ENCODE results near the gene GOLGA1.

Gene GOLGA1

DNA sequence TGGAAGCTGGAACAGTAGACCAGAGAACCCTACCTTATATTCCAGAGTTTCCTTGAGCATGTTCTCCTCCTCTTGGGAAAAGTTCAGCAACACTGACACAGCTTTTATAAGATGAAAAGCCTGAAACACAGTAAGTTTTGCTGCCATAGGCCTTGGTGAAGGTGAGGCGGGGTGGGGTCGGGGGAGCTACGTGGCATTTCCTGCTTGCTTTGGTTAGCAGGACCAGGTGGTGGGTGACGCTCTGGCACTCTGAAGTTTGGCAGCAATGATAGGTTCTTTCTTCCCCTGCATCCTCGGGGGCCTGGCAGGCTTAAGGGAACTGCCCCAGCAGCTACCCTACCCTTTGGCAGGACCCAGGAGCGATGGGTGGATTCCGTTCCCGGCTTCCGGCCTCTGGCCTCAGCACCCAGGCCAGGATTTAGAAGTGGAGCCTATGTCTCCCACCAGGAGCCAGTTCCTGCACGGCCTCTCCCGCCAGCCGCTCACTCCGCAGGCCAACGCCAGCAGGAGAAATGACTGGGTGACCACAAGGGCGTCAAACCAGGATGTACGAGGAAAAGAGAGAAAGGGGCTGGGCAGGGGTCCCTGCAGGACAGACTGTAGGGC is 59.6 kb downstream of the GOLGA1 start:
- DNase-seq = no peak

- no peak for DNase-seq
Observed at GRCh38 chr9:124880501-124880900, 60.4 kb downstream of the GOLGA1 start.

- DNase-seq = no peak
Observed at GRCh38 chr9:124879226-124879625, 61.7 kb downstream of the GOLGA1 start.

GRCh38 chr9:124878518-124878917 is 62.4 kb downstream of the GOLGA1 start:
- DNase-seq = no peak

DNA sequence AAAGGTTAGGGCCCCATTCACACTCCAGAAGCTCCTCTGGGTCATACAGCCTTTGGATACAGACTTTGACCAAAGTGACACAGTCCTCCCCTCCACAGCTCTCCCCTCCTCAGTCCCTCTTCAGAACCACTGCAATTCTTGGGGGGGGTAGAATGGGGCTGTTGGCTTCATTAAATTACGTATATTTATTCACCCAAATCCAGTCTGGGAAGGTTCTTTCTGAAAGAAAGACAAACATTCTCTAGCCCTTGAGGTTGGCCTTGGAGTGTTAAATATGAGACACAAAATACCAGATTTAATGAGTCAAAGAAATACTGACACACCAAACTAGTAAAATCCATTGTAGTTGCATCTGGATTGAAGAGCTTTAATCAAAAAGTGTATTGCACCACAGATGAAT is 62.9 kb downstream of the GOLGA1 start:
- DNase-seq = no peak

- DNase-seq = no peak
Observed at GRCh38 chr9:124877021-124877782, 63.7 kb downstream of the GOLGA1 start.

DNA sequence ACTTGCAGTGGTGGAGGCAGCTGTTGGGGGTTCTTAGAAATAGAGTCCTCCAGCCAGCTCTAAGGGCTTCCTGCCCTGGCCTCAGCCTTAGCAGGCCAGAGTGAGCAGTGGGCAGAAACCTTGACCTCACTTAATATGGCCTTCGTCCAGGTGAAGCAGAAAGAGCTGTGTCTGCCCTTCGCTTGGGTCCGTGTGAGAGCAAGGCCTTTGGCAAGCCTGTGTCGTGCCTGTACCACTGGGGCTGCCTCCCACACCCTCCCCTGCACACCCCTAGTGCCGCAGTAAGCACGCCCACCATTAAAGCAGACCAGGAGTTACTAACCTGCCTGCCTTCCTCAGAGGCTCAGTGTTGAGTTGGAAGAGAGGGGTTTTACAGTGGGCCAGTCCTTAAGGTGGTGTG is 65.4 kb downstream of the GOLGA1 start:
- no peak for DNase-seq

DNA sequence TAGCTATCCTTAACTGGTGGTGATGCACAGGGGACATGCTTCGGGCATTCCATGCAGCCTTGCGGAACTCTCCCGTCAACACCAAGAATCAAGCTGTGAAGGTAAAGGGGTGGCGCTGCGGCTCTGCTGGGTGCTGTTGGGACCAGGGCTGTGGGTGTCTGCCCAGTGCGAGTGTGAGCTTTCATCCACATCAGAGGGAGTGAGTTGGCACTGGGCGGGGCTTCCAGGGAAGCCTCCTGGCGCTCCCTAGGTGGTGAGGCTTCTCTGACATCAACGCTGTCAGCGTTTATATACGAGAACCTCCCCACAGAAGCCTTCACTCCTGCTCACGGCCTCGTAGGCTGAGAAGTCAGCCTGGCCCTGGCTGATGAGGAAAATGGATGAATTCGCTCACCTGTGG is 67.2 kb downstream of the GOLGA1 start:
- no peak for DNase-seq

GRCh38 chr9:124871156-124871561 is 69.7 kb downstream of the GOLGA1 start:
- DNase-seq = no peak

GRCh38 chr9:124870723-124871122 is 70.2 kb downstream of the GOLGA1 start:
- no peak for DNase-seq

DNA sequence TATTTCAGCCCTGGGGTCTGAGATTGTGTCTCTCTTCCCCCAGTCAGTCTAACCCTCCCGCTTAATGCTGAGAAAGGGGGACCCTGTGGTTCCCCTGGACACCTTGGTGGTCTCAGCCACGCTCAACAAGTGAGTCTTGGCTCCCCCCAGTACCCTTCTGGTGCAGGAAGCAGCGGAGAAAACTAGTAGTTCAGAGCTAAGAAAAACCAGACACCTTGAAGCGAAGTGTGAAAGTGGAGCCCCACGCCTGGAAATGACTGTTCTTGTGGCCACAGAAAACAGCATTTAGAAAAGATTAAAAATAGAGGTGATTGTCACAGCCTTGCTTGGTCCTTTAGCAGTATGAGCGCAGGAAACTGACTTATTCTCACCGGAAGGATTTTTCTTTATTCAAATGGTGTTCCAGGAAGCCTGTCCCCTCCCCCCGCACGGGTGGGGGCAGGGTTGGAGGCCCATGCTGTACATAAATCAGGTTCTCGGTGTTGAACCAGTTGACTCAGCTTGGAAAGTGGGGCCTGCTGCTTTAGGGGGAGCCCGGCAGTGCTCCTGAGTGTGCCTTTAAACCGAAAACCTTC is 70.8 kb downstream of the GOLGA1 start:
- peak; percentile 87 for DNase-seq

DNA sequence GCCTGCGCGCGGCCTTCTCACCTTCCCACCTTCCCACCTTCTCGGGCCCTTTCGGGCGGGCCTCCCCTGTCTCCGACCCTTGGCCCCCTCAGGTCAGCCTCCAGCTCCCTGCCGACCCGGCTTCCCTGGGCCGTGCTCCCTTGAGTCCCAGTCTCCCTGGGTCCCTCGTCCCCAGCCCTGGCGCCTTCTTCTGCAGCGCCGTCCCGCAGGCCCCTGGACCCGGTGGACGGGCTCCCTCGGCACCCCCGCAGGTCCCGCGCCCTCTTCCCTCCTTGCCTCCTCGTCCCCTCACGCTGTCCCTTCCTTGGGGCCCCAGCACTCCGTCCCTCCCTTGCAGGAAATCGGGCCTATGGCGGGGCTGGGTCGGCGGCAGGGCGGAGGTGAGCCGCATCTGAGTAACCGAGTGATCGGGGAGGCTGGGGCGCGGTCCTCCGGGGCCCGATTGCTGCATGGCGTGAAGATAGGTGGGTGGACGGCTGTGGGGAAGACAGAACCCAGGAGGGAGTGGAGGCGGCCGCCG is 71.4 kb downstream of the GOLGA1 start:
- peak; percentile 65 for DNase-seq

DNA sequence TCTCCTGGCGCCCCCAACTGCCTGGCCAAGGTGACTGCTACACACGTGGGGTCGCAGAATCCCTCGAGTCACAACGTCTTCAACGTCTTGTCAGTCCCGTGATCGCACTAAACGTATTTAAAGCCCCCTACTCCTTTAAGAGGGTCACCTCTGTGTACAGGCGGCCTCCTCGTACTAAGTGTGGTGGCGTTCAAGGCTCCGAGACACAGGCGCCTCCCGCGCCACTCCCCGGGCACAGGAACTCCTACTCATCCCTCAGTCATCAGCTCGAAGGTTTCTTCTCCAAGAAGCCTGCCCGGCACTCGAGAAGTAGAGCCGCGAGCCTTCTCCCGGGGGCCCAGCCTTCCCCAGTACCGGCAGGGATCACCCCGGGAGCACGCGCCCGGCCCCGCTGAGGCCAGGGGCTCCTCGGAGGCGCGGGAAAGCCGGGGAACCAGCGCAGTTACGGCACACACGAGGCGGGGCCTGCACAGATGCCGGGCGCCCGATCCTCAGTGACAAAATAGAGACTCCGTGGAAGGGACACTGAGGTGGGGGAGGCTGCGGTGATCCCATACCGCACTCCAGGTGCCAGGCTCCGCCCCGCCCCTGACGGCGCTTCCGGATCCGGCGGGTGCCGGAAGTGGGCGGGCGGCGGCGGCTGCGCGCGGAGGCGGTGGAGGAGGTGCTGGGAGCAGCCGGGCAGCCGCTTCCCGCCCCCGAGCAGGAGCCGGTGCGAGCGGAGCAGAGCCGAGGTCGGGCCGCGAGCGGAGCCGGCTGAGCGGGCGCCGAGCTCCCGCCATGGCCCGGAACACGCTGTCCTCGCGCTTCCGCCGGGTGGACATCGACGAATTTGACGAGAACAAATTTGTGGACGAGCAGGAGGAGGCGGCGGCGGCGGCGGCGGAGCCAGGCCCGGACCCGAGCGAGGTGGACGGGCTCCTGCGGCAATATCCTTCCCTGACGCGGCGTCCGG is 72.1 kb downstream of the GOLGA1 start:
- DNase-seq = peak; percentile 88

GRCh38 chr9:124863371-124863871 is 77.5 kb downstream of the GOLGA1 start:
- no peak for DNase-seq

DNA sequence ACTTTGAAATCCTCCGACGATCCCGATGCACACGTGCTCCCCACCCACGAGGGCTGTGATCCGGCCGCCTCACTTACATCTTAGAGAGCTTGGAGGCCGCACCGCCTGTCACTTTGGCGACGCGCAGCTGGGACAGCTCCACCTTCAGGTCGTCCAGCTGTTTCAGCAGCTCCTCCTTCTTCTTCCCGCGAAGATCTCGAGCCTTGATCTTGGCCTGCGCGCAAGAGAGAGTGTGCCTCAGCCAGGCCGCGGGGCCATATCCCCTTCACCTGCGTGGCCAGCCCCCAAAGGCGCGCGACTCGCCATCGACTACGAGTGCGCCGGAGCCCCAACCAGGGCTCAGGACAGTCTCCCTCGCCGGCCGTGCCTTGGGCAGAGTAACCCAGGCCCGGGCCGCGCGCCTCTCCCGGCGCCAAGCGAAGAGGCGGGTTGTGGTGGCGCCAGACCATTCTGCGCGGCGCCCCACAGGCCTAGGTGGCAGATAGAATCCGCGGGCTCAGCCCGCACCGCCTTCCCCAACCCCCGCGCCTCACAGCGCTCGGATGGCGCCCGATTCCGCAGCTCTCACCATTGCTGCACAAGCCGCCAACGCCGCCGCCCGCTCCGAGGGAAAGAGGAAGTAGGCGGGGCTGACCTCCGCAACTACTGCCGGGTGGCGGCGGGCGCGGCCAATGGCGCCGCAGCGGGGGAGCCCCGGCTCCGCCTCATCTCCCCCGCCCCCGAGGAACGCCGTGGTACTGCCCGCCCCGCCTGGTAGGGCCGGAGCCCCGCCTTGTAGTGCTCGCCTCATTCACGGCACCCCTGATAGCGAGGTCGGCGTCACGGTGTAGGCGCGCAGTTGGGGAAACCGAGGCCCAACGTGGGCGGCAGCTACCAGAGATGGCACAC is 79.3 kb downstream of the GOLGA1 start, which contains the start of the genes ARPC5L and RPL35:
Gene ARPC5L (plus strand): TSS at position 789 of the 888 bp plus-strand sequence. CDS start 7,161 bp downstream, outside the sequence.
Gene RPL35 (minus strand): TSS at position 616 of the 888 bp plus-strand sequence. CDS start 45 bp downstream, at position 571.
- peak; percentile 96 for DNase-seq

DNA sequence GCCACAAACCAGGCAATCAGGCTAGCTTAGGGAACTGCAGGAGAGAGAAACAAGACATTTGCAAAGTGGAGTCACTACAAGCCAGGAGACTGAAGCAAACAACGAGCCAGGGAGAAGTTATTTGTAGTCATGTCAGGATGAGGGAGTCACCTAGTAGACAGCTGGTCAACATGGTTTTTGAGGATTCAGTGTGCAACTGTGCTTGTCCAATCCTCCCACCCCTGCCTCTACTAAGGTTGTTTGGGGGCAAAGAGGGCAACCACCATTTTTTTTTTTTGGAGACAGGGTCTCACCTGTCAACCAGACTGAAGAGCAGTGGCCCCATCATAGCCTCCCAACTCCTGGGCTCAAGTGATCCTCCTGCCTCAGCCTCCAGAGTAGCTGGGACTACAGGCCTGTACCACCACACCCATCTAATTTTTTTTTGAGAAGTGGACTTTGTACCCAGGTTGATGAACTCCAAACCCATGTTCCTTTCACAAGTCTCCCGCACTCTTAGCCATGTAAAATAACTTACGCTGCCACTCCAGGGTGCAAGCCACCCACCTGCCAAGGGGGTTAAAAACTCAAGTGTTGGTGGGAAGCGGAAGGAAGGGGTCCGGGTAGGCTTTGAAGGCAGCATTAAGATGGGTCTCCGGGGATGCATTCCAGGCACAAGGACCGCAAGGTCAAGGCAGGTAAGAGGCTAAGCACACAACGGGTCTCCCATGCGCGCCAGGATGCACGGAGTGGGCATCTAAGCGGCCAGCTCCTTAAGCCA is 80.1 kb downstream of the GOLGA1 start:
- no peak for DNase-seq

- DNase-seq = no peak
Observed at GRCh38 chr9:124859803-124860581, 80.9 kb downstream of the GOLGA1 start.

- no peak for DNase-seq
Observed at GRCh38 chr9:124858330-124859046, 82.4 kb downstream of the GOLGA1 start.
